GM18867 (cell line): ENCODE measurements around the gene SLC30A1.
"Not testable (repeated sequence)": the region's sequence is repeated elsewhere in the genome, so short reads cannot be mapped to it uniquely, and the experiment has no call there.

Experiments
- ATAC-seq: cut with Tn5 transposase; IDR thresholded peaks from one replicate; pipeline ENCODE4 v1.9.1; 2021; ENCODE audit warnings: mild to moderate bottlenecking, moderate library complexity; ENCODE audit not compliant: unreplicated experiment

SLC30A1 gene

GRCh38 chr1:211587123-211587522 lies 8.2 kb upstream of the SLC30A1 start:
- no peak for ATAC-seq

DNA sequence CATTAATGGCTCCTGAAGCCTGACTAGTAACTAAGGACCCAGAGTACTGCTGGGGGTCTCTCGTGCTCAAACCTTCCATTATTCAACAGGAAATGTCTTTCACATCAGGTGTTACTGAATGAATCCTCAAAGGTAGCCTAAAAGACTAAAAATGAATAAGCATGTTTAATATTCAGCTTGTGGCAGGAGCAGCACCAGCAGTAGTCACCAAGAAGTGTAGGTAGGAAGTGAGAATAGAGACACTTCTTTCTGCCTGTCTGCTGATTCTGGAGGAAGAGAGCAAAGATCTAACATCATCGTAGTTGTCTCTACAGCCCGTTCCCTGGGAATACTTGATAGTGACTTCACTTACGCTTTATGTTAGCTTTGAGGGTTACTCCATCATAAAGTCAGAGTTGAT lies 7.6 kb upstream of the SLC30A1 start:
- ATAC-seq = no peak

- no peak for ATAC-seq
Observed at GRCh38 chr1:211583011-211583992, 4.3 kb upstream of the SLC30A1 start.

DNA sequence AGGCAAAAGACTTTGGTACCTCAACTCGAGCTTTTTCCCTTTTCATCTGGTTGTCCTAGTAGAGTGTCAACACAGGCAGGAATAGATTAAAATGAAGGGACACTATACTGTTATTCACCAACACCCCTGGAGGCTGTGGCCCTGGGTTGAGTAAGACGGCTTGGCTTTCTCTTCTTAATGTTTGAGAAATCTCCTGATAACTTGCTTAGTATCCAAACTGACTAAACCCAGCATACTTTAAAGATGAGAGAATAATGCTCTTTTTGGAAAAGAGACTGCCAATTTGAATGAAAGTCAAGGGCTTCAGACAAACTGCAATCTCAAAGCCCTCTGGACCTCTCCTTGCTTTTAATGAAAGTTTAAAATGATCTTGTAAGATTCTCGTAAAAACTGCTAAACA lies 2.6 kb upstream of the SLC30A1 start:
- ATAC-seq = no peak

GRCh38 chr1:211580303-211580687 lies 1.3 kb upstream of the SLC30A1 start:
- ATAC-seq = no peak

DNA sequence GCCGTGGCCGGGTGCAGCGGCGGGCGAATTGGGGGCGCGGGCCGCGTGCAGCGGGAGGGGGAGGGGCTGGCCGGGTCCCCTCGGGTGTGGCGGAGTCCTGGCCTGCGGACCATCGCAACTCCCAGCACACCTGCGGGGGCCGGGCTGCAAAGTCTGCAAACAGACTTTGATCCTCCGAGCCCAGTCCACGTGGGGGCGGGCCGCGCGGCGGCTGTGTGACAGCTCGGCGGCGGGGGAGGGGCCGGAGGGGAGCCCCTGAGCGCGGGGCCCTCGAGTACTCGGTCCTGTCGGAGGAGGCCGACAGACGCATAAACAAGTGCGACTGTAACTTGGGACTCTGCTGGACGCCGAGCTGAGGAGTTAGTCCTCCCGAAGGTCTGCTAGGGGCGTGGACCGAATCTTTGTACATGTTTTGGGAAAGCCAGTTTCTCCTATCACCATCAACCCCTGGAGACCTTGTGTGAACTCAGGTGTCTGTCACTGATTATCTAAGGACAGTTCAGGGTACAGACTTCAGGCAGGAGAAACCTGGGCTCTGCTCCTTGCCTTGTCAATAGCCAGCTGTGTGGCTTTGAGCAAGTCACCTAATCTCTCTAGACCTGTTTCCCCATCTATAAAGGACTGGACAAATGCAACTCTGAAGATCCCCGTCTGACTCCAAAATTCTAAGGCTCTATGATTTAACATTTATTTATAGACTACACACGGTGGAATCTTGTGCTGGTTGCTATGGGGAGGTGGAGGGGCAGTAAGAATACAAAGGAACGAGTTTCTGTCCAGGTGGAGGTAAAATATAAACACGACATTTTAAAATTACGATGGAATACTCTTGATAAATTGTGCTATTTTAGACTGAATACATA lies 710 bp upstream of the SLC30A1 start:
- peak; percentile 39 for ATAC-seq

GRCh38 chr1:211577819-211578639 lies 932 bp downstream of the SLC30A1 start:
- peak; percentile 40 for ATAC-seq

DNA sequence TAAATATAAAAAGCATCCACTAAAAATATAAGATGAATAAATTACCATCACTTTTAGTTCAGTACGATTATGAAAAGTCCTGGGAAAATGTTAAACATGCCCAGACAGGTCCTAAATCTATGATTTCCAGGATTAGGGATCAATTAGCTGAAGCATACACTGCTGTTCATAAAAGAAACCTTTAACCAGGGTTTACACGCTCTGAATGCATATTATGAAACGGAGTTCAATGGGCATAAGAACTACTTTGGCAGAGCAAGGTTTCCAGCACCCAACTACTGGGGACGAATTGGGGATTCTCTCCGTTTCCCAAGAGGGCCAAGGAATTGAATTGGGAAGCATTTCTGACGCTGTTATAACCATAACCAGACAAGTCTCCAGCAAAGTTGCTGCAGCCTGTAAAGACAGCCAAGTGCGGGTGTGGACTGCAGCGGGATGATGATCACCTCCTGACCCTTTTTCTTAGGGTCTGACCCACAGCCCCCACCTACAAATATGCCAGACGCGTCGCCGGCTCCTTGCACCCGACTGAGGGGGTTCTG lies 1.6 kb downstream of the SLC30A1 start:
- ATAC-seq = no peak

GRCh38 chr1:211576717-211577116 lies 2.2 kb downstream of the SLC30A1 start:
- no peak for ATAC-seq

DNA sequence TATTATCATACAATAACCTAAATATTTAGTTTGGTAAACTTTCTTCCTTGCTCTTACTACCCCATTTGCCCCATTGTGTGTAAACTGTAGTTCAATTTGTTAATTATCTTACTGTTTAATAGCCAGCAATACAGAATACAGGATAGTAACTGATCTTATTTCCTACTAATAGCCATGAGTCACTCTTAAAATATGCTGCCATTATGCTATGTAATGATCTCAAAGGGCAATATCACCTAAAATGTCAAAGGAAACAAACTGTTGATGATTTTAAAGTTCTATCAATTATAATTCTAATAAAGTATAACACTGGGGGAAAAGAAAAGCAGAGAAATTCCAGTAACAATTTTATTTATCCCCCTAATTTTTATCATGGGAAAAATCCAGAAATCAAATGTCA lies 4.3 kb downstream of the SLC30A1 start:
- no peak for ATAC-seq

GRCh38 chr1:211571998-211572397 lies 7.0 kb downstream of the SLC30A1 start:
- ATAC-seq = no peak

- not testable (repeated sequence) for ATAC-seq
Observed at GRCh38 chr1:211570378-211570777, 8.6 kb downstream of the SLC30A1 start.

DNA sequence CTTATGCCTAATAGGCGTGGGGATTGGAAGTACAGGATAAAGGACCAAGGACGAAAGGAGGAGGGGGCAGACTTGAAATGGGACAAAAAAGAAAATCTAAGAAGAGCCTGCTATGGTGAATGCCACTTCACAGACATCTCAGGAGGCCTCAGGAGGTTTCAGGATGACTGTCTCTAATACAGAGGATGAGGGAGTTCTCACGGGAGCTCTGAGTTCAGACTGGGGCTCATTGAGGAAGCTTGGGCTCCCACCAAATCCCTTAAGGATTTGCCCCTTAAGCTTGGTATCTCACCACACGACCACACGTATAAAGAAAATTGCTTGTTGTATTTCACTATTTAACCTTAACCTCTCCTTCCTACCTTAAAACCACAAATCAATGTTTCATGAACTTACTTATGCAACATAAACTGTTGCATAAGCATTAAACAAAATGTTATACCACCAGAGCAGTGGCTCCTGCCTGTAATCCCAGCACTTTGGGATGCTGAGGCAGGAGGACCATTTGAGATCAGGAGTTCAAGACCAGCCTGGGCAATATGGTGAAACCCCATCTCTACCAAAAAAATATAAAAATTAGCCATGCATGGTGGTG lies 12.4 kb downstream of the SLC30A1 start:
- ATAC-seq = peak; percentile 82

DNA sequence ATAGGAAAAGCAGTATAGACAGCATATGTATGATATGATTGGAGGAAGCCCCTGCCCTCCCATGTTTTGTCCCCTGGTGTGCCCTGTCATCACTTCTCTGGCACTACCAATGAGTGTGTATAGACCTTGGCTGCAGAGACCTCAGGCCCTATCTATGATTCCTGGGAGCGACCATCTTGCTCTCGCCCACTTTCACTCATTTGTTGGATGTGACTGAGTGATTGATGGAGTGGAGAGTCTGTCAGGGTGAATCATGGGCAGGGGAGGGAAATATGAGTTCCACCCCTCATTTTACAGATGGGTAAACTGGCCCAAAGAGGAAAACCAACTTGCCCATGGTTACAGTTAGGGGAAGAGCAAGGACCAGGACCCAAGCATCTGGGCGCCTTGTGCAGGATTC lies 14.9 kb downstream of the SLC30A1 start:
- no peak for ATAC-seq

- no peak for ATAC-seq
Observed at GRCh38 chr1:211559222-211560010, 19.5 kb downstream of the SLC30A1 start.

- ATAC-seq = no peak
Observed at GRCh38 chr1:211557894-211558625, 20.9 kb downstream of the SLC30A1 start.

DNA sequence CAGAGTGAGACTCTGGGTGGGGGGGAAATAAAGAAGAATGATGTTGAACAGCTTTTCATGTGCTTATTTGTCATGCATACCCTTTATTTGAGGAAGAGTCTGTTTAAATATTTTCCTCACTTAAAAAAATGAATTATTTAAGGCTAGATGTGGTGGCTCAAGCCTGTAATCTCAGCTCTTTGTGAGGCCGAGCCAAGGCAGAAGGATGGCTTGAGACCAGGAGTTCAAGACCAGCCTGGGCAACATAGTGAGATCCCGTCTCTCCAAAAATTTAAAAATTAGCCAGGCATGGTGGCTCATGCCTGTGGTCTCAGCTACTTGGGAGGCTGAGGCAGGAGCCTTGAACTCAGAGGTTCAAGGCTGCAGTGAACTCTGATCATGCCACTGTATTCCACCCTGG lies 25.4 kb downstream of the SLC30A1 start:
- no peak for ATAC-seq

DNA sequence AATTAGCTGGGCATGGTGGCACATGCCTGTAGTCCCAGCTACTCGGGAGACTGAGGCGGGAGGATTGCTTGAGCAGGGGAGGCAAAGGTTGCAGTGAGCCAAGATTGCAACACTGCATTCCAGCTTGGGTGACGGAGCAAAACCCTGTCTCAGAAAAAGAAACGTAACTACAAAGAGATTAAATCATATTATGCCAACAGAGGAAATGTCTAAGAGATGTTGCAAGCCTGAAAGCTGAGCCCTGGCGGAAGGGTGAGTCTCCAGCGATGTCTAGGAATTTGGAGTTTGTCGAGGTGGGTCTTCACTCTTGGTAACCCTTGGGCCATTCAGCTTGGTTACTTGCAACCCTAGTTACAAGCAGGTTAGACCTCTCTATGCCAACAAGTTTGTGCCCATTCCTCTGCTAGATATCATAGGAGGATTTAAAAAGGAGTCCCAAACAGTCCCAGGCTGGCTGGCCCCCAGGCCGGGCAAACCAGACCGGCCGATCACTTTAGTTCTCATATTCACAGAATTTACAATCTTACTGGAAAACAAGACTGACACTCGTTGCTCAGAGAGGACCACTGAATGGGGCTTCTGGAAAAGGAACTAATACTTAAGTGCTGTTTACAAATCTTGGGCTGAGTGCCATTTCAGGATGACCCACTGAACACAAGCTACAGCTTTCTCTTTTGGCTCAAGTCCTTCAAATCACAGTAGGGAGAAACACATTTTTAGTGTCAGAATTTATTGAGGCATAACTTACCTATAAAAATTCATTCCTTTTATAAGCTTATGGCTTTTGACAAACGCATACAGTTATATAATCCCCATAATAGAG lies 27.1 kb downstream of the SLC30A1 start:
- ATAC-seq = no peak
